GM12878 (cell line): ENCODE data around the gene NEK11. TPM values are rescaled to one million over a fixed set of nuclear protein-coding genes. Genes with fewer than 3 reads are reported as not detected.

Experiments
- ATAC-seq: fragments of 200-7000 bp; cut with Tn5 transposase; 3 replicates; pipeline ENCODE4 v1.9.1; 2020; ENCODE audit warnings: mild to moderate bottlenecking, moderate library complexity
- BruUV-seq: library from RNA; stranded (reverse); fragments of 400-500 nt; replicated peaks from 2 replicates; lab custom pipeline; 2021; lab: Mats Ljungman, UMichigan
- CTCF ChIA-PET: fragments of 300-600 bp; sonication (Branson Sonifier 250); formaldehyde crosslinking; extraction: SDS; loops from one replicate; lab custom pipeline; 2021; ENCODE audit warnings: inconsistent platforms; lab: Yijun Ruan, JAX
- POLR2A ChIA-PET: fragments of 350-600 bp; formaldehyde crosslinking; extraction: SDS; loops from one replicate; lab custom pipeline; 2021; ENCODE audit warnings: inconsistent platforms; lab: Charles Lee
- RAD21 ChIA-PET: fragments of 300-600 bp; sonication (Branson Sonifier 250); formaldehyde crosslinking; loops from one replicate; lab custom pipeline; 2023; ENCODE audit warnings: antibody characterized with exemption; ENCODE audit not compliant: unreplicated experiment; lab: Charles Lee
- SMC1A ChIA-PET: fragments of 300-600 bp; sonication (Branson Sonifier 250); formaldehyde crosslinking; loops from one replicate; lab custom pipeline; 2023; ENCODE audit not compliant: unreplicated experiment, uncharacterized antibody; lab: Charles Lee
- DNase-seq: peaks from one replicate; pipeline ENCODE4 v3.0.0-alpha.2; 2011; ENCODE audit warnings: low read depth, low spot score
- FAIRE-seq: peaks from 3 replicates; lab custom pipeline; 2011; peaks lifted over from hg19 to GRCh38; lab: Jason Lieb, UNC
- H2AFZ ChIP-seq: 2 replicates; pipeline ENCODE4 v1.6.0; 2011; ENCODE audit warnings: low read depth, low read length, control low read depth; ENCODE audit not compliant: control insufficient read depth
- H3K27ac ChIP-seq: 2 replicates; pipeline ENCODE4 v1.5.1; 2011; ENCODE audit warnings: control low read depth; ENCODE audit not compliant: control insufficient read depth, insufficient read depth
- H3K27me3 ChIP-seq, 2 experiments: replicated peaks in 1 of 2; 2 replicates each; pipeline versions ENCODE4 v1.6.0 to v1.6.1; 2011; ENCODE audit warnings: low read length in 1 of 2; ENCODE audit not compliant: control insufficient read depth in 2 of 2, insufficient read depth in 2 of 2
- H3K36me3 ChIP-seq, 2 experiments: 2 replicates each; pipeline ENCODE4 v1.5.1; 2011; ENCODE audit warnings: low read length in 1 of 2; ENCODE audit not compliant: control insufficient read depth in 2 of 2, insufficient read depth in 2 of 2
- H3K4me1 ChIP-seq: 2 replicates; pipeline ENCODE4 v1.6.1; 2011; ENCODE audit warnings: mild to moderate bottlenecking, low read length, moderate library complexity, mixed read lengths; ENCODE audit not compliant: control insufficient read depth, insufficient read depth
- H3K4me2 ChIP-seq: 2 replicates; pipeline ENCODE4 v1.6.0; 2011; ENCODE audit warnings: control low read depth; ENCODE audit not compliant: control insufficient read depth, insufficient read depth
- H3K4me3 ChIP-seq: fragments of 200-600 bp; sonication (generic); 2 replicates; pipeline ENCODE4 v1.5.1; 2016
- H3K79me2 ChIP-seq: 2 replicates; pipeline ENCODE4 v1.6.0; 2011; ENCODE audit warnings: low read length; ENCODE audit not compliant: control insufficient read depth, insufficient read depth
- H3K9ac ChIP-seq: 2 replicates; pipeline ENCODE4 v1.8.0; 2011; ENCODE audit warnings: low read length, control low read depth, mixed read lengths; ENCODE audit not compliant: control insufficient read depth, insufficient read depth
- H3K9me3 ChIP-seq: replicated peaks from 3 replicates; pipeline ENCODE4 v1.5.1; 2011; ENCODE audit warnings: mild to moderate bottlenecking, low read length; ENCODE audit not compliant: control insufficient read depth, insufficient read depth
- H4K20me1 ChIP-seq: 2 replicates; pipeline ENCODE4 v1.6.0; 2011; ENCODE audit not compliant: control insufficient read depth, insufficient read depth
- ASH2L ChIP-seq: fragments of 300-600, 200-600 bp; sonication (generic); IDR thresholded peaks from 2 replicates; pipeline ENCODE4 v1.6.1; 2017; ENCODE audit warnings: low read depth, mild to moderate bottlenecking, borderline replicate concordance
- BHLHE40 ChIP-seq, 2 experiments: fragments of 450-650 bp in 1 of 2; IDR thresholded peaks; 2 replicates each; pipeline ENCODE4 v1.6.1; 2011 to 2017; ENCODE audit warnings: low read depth in 2 of 2, borderline replicate concordance in 1 of 2, improper control_type of control experiment in 1 of 2, low read length in 1 of 2, mild to moderate bottlenecking in 1 of 2
- CBFB ChIP-seq: IDR thresholded peaks from 2 replicates; pipeline ENCODE4 v1.6.1; 2016; ENCODE audit warnings: antibody characterized with exemption, low read depth
- CREM ChIP-seq: IDR thresholded peaks from 2 replicates; pipeline ENCODE4 v1.6.1; 2014; ENCODE audit warnings: antibody characterized with exemption, low read depth
- NFYA ChIP-seq: IDR thresholded peaks from 2 replicates; pipeline ENCODE4 v1.6.1; 2011; ENCODE audit warnings: low read depth, mild to moderate bottlenecking, low read length, improper control_type of control experiment, borderline replicate concordance
- RBBP5 ChIP-seq: fragments of 200-600 bp; sonication (generic); conservative IDR thresholded peaks from 2 replicates; pipeline ENCODE4 v1.6.1; 2016
- RFX5 ChIP-seq: IDR thresholded peaks from 2 replicates; pipeline ENCODE4 v1.6.1; 2011; ENCODE audit warnings: low read depth, low read length, improper control_type of control experiment
- SUZ12 ChIP-seq: fragments of 200-600 bp; sonication (generic); IDR thresholded peaks from one replicate; pipeline ENCODE4 v1.6.1; 2018; ENCODE audit warnings: antibody characterized with exemption, mild to moderate bottlenecking; ENCODE audit not compliant: unreplicated experiment
- ZZZ3 ChIP-seq: IDR thresholded peaks from 2 replicates; pipeline ENCODE4 v1.6.1; 2011; ENCODE audit warnings: low read depth; ENCODE audit not compliant: control insufficient read depth, insufficient read length
- WGBS: methylation state at CpG from one replicate; pipeline ENCODE4 v1.1.6; 2016; ENCODE audit warnings: low lambda C conversion rate; ENCODE audit not compliant: insufficient replicate concordance, insufficient coverage; ENCODE audit errors: missing lambda C conversion rate; 5-methylcytosine and 5-hydroxymethylcytosine counted together
- in situ Hi-C: fragments of 300-500 bp; cut with MboI; formaldehyde crosslinking; loops from 9 replicates; pipeline ENCODE4 v1.14.3; 2018; ENCODE audit warnings: mixed read lengths
- intact Hi-C: fragments of 100-400 bp; cut with micrococcal nuclease; formaldehyde crosslinking; loops from one replicate; pipeline ENCODE4 v1.14.2; 2022; ENCODE audit not compliant: unreplicated experiment
- polyA plus RNA-seq, 11 experiments: library from polyadenylated mRNA; depleted of rRNA in 4 of 11; unstranded in 6 of 11; stranded (reverse) in 5 of 11; fragments of >200 nt; fragmentation: Nextera tagmentation in 4 of 11; fragmentation: Illumina TruSeq in 1 of 11; extraction: Ambion mirVana in 4 of 11; extraction: Trizol in 1 of 11; gene quantifications; 1 replicate in 1 of 11; 2 replicates in 10 of 11; pipeline versions ENCODE4 v1.2.1 to v1.2.3, GENCODE V29; 2011 to 2016; ENCODE audit warnings: inconsistent platforms in 2 of 11, missing spikeins in 2 of 11, low read depth in 1 of 11
- total RNA-seq, 4 experiments: library from RNA; depleted of rRNA in 3 of 4; stranded (reverse); fragments of >200 nt in 3 of 4; fragmentation: Illumina TruSeq in 1 of 4; extraction: Trizol in 1 of 4; gene quantifications; 2 replicates each; pipeline versions ENCODE4 v1.2.1 to v1.2.3, GENCODE V29; 2013 to 2021
- TF ChIP-seq, protein P1 (sequence below): fragments of 450-650 bp; IDR thresholded peaks from 2 replicates; pipeline ENCODE4 v1.6.1; 2016; ENCODE audit warnings: mild to moderate bottlenecking

NEK11 gene
- total and polyA plus RNA-seq, 10 of the 15 experiments (the other 5 are each of a cell fraction or from before 2014, with no cell fraction given): 0.05 to 0.94 (median 0.36) TPM; not detected in 1

DNA sequence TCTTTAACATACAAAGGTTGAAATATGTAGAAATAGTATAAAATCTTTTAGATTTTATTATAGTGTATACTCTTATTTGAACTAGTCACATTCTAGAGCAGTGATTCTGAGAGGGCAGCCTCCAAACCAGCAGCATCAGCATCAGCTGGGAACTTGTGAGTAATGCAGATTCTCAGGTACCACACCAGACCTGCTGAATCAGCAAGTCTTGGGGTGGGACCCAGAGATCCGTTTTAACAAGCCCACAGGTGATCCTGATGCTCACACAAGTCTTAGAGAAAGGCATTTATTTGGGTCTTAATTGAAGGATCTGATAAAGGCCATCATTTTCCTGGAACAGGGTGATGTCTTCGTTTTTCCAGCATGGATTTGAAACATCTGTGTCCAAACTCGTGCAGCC is 195.9 kb downstream of the NEK11 start:
- no peak overlapping the region for H2AFZ ChIP-seq
- WGBS: 17% methylated on average over 3 of the region's 3 CpGs
- no peak for DNase-seq
- TF ChIP-seq NFYA: no peak
- no peak for TF ChIP-seq ASH2L
- TF ChIP-seq, protein P1, sequence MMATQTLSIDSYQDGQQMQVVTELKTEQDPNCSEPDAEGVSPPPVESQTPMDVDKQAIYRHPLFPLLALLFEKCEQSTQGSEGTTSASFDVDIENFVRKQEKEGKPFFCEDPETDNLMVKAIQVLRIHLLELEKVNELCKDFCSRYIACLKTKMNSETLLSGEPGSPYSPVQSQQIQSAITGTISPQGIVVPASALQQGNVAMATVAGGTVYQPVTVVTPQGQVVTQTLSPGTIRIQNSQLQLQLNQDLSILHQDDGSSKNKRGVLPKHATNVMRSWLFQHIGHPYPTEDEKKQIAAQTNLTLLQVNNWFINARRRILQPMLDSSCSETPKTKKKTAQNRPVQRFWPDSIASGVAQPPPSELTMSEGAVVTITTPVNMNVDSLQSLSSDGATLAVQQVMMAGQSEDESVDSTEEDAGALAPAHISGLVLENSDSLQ: no peak
- TF ChIP-seq RBBP5: no peak
- no peak for TF ChIP-seq CREM
- TF ChIP-seq RFX5: no peak
- TF ChIP-seq ZZZ3: no peak
- TF ChIP-seq BHLHE40 (IDR thresholded peaks at IDR 0.05; ENCODE audit: borderline replicate concordance in 1 of 2, low read depth in 2 of 2, low read length in 1 of 2): no peak
- TF ChIP-seq SUZ12: no peak
- no peak for TF ChIP-seq CBFB
- TF ChIP-seq, all 136 proteins: peak for 0
- no peak overlapping the region for H3K4me3 ChIP-seq
- H3K9ac ChIP-seq: no peak overlapping the region
- no peak for FAIRE-seq
- in situ Hi-C loops: no loop called here
- no peak for ATAC-seq
- ChIA-PET POLR2A (no interaction called here), CTCF (no interaction called here), RAD21 (no interaction called here), SMC1A (no interaction called here)
- no peaks in the 10 kb centered on the region for H3K27me3 ChIP-seq
- no peaks in the 10 kb centered on the region for H3K79me2 ChIP-seq
- intact Hi-C loops: no loop called here
- H3K9me3 ChIP-seq: no peaks in the 10 kb centered on the region
- no peaks in the 10 kb centered on the region for H3K4me1 ChIP-seq
- no TSS peak for BruUV-seq
- H3K4me2 ChIP-seq: no peak overlapping the region
- H3K36me3 ChIP-seq: no peaks in the 10 kb centered on the region
- no peak overlapping the region for H3K27ac ChIP-seq
- H4K20me1 ChIP-seq: no peaks in the 10 kb centered on the region
